Measurements from ENCODE around the gene ACSF3. TPM values are rescaled to one million over a fixed set of nuclear protein-coding genes. Genes with fewer than 3 reads are reported as not detected.

Gene ACSF3
- total RNA-seq, 3 donors from 2014 or later: 20.8 to 42.3 (median 40.4) TPM

GRCh38 chr16:89142474-89143195, 49.0 kb downstream of the ACSF3 start:
- no peak overlapping the region for H3K4me3 ChIP-seq
- no peaks in the 10 kb centered on the region for H3K27me3 ChIP-seq
- intact Hi-C loops (cut with DNase I; ENCODE audit: low total_unique reads): no loop called here
- H3K36me3 ChIP-seq: peaks cover 6% of the 10 kb centered on the region
- no peaks in the 10 kb centered on the region for H3K9me3 ChIP-seq
- no peak for DNase-seq (ENCODE audit: low spot score in 2 of 2)
- TF ChIP-seq POLR2A (IDR thresholded peaks at IDR 0.05): no peak
- TF ChIP-seq CTCF (IDR thresholded peaks at IDR 0.05): no peak
- no peak for TF ChIP-seq POLR2AphosphoS5 (IDR thresholded peaks at IDR 0.05)
- no peak overlapping the region for H3K27ac ChIP-seq
- no peaks in the 10 kb centered on the region for H3K4me1 ChIP-seq

GRCh38 chr16:89143201-89143741, 49.6 kb downstream of the ACSF3 start:
- DNase-seq (ENCODE audit: low spot score in 2 of 2): no peak
- intact Hi-C loops (cut with DNase I; ENCODE audit: low total_unique reads): no loop called here
- H3K4me3 ChIP-seq: no peak overlapping the region
- H3K9me3 ChIP-seq: no peaks in the 10 kb centered on the region
- H3K27ac ChIP-seq: no peak overlapping the region
- H3K27me3 ChIP-seq: no peaks in the 10 kb centered on the region
- no peaks in the 10 kb centered on the region for H3K4me1 ChIP-seq
- TF ChIP-seq CTCF (IDR thresholded peaks at IDR 0.05) (no peak), POLR2AphosphoS5 (IDR thresholded peaks at IDR 0.05) (no peak), POLR2A (IDR thresholded peaks at IDR 0.05) (no peak)
- peaks cover 6% of the 10 kb centered on the region for H3K36me3 ChIP-seq

GRCh38 chr16:89143911-89144675, 50.4 kb downstream of the ACSF3 start:
- Histone ChIP-seq H3K9me3 (peaks cover 1 to 2% of the 10 kb centered on the region in 2 donors), H3K36me3 (peaks cover 6% of the 10 kb centered on the region), H3K4me1 (no peaks in the 10 kb centered on the region), H3K27ac (no peak overlapping the region), H3K27me3 (no peaks in the 10 kb centered on the region), H3K4me3 (no peak overlapping the region)
- no peak for DNase-seq (ENCODE audit: low spot score in 2 of 2)
- TF ChIP-seq POLR2AphosphoS5 (IDR thresholded peaks at IDR 0.05): no peak
- no peak for TF ChIP-seq POLR2A (IDR thresholded peaks at IDR 0.05)
- TF ChIP-seq CTCF (IDR thresholded peaks at IDR 0.05): no peak
- intact Hi-C loops (cut with DNase I; ENCODE audit: low total_unique reads): no loop called here

- TF ChIP-seq CTCF (IDR thresholded peaks at IDR 0.05) (no peak), POLR2A (IDR thresholded peaks at IDR 0.05) (no peak), POLR2AphosphoS5 (IDR thresholded peaks at IDR 0.05) (no peak)
- Histone ChIP-seq H3K4me1 (no peaks in the 10 kb centered on the region), H3K27me3 (no peaks in the 10 kb centered on the region), H3K9me3 (peaks cover 7 to 8% of the 10 kb centered on the region in 2 donors), H3K27ac (no peak overlapping the region), H3K4me3 (no peak overlapping the region), H3K36me3 (peaks cover 6% of the 10 kb centered on the region)
- intact Hi-C loops (cut with DNase I; ENCODE audit: low total_unique reads): no loop called here
- no peak for DNase-seq (ENCODE audit: low spot score in 2 of 2)
Measured at GRCh38 chr16:89144681-89145080, 51.0 kb downstream of the ACSF3 start.

Measured in breast epithelium (tissue), 4 donors.